Caco-2 (cell line): Measurements from ENCODE around the gene TFEB. TPM values are rescaled to one million over a fixed set of nuclear protein-coding genes. Genes with fewer than 3 reads are reported as not detected.

Experiments used
- BruUV-seq: library from RNA; stranded (reverse); fragments of 400-500 nt; replicated peaks from 2 replicates; lab custom pipeline; 2021; lab: Mats Ljungman, UMichigan
- CTCF ChIA-PET: fragments of 300-600 bp; sonication (Branson Sonifier 250); formaldehyde crosslinking; loops from one replicate; lab custom pipeline; 2022; ENCODE audit warnings: antibody characterized with exemption; lab: Charles Lee
- POLR2A ChIA-PET: fragments of 300-600 bp; sonication (Branson Sonifier 250); formaldehyde crosslinking; loops from one replicate; lab custom pipeline; 2022; ENCODE audit warnings: antibody characterized with exemption; lab: Charles Lee
- DNase-seq, 2 experiments: peaks; one replicate each; pipeline versions ENCODE4 v3.0.0 to v3.0.0-alpha.2; 2020 to 2022
- H3K27me3 ChIP-seq: replicated peaks from 2 replicates; pipeline ENCODE4 v1.6.0; 2011; ENCODE audit warnings: low read length; ENCODE audit not compliant: control insufficient read depth, insufficient read depth
- H3K36me3 ChIP-seq: 2 replicates; pipeline ENCODE4 v1.5.1; 2011; ENCODE audit warnings: low read length; ENCODE audit not compliant: control insufficient read depth, insufficient read depth
- H3K4me1 ChIP-seq: fragments of 250-450 bp; sonication (Bioruptor Pico); 2 replicates; pipeline ENCODE4 v1.5.1; 2020; ENCODE audit warnings: mild to moderate bottlenecking
- H3K4me3 ChIP-seq: 2 replicates; pipeline ENCODE4 v1.5.1; 2011; ENCODE audit warnings: low read depth, mild to moderate bottlenecking, control low read depth, low read length
- H3K9me3 ChIP-seq: fragments of 250-450 bp; sonication (Bioruptor Pico); 2 replicates; pipeline ENCODE4 v1.5.1; 2020; ENCODE audit warnings: mild to moderate bottlenecking, moderate library complexity
- H3K27ac Mint-ChIP-seq: one replicate; pipeline ENCODE4 v1.8.0; 2022; ENCODE audit warnings: mixed read lengths; ENCODE audit not compliant: unreplicated experiment
- H3K27me3 Mint-ChIP-seq: one replicate; pipeline ENCODE4 v1.8.0; 2022; ENCODE audit warnings: mixed read lengths; ENCODE audit not compliant: insufficient read depth, unreplicated experiment
- H3K36me3 Mint-ChIP-seq: one replicate; pipeline ENCODE4 v1.8.0; 2022; ENCODE audit warnings: mild to moderate bottlenecking, mixed read lengths; ENCODE audit not compliant: insufficient read depth, unreplicated experiment
- H3K4me1 Mint-ChIP-seq: one replicate; pipeline ENCODE4 v1.8.0; 2022; ENCODE audit warnings: low read depth, mixed read lengths; ENCODE audit not compliant: unreplicated experiment
- H3K4me3 Mint-ChIP-seq: one replicate; pipeline ENCODE4 v1.8.0; 2022; ENCODE audit warnings: mild to moderate bottlenecking, moderate library complexity, mixed read lengths; ENCODE audit not compliant: unreplicated experiment
- H3K9me3 Mint-ChIP-seq: one replicate; pipeline ENCODE4 v1.8.0; 2022; ENCODE audit warnings: mixed read lengths; ENCODE audit not compliant: unreplicated experiment
- CTCF ChIP-seq, 2 experiments: fragments of 200-600 bp in 1 of 2; IDR thresholded peaks; 1 replicate in 1 of 2; 2 replicates in 1 of 2; pipeline versions ENCODE4 v1.5.1 to v1.8.0; 2011 to 2022; ENCODE audit warnings: antibody characterized with exemption in 1 of 2, control low read depth in 1 of 2, inconsistent platforms in 1 of 2, low read depth in 1 of 2, low read length in 1 of 2, mild to moderate bottlenecking in 1 of 2, moderate library complexity in 1 of 2; ENCODE audit not compliant: insufficient read depth in 1 of 2, severe bottlenecking in 1 of 2, unreplicated experiment in 1 of 2
- intact Hi-C: fragments of 100-400 bp; cut with micrococcal nuclease; formaldehyde crosslinking; loops from one replicate; pipeline ENCODE4 v1.10.0; 2022; ENCODE audit not compliant: unreplicated experiment
- total RNA-seq: library from RNA; stranded (reverse); gene quantifications from 2 replicates; pipeline ENCODE4 v1.2.3, GENCODE V29; 2022

Gene TFEB
- total RNA-seq, 1 experiment from 2014 or later, result 3.8 TPM

DNA sequence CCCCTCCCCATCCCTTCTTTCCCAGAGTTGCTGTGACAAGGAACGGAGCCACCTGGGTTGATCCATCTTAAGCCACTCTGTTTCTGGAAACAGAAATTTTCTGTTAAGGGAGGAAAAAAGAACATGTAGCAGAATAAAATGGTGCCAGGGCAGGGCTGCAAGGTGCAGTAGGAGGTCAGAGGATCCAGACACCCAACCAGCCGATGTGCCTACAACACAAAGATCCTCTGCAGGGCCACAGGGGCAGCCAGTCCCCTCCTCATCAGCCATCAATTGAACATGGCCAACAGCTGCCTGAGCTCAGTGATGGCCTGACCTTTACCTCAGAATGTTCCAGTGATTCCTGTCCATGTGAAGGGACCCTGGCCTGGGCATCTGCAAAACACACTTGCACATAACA is 85.3 kb downstream of the TFEB start:
- Histone ChIP-seq H3K36me3 (no peaks in the 10 kb centered on the region), H3K9me3 (no peaks in the 10 kb centered on the region), H3K27me3 (no peaks in the 10 kb centered on the region), H3K4me1 (peaks cover 11% of the 10 kb centered on the region), H3K4me3 (no peak overlapping the region)
- no peak for TF ChIP-seq CTCF (IDR thresholded peaks at IDR 0.05; ENCODE audit: insufficient read depth in 1 of 2, low read depth in 1 of 2, low read length in 1 of 2, severe bottlenecking in 1 of 2, unreplicated experiment in 1 of 2)
- Mint-ChIP-seq H3K27me3 (no peaks in the 10 kb centered on the region), H3K4me1 (peaks cover 21% of the 10 kb centered on the region), H3K9me3 (no peaks in the 10 kb centered on the region), H3K4me3 (no peak overlapping the region), H3K36me3 (peaks cover 4% of the 10 kb centered on the region), H3K27ac (no peak overlapping the region)
- DNase-seq, result peak in 1 of 2 experiments; percentile 9
- ChIA-PET POLR2A (no interaction called here), CTCF (interaction anchor here (0.8 kb wide), 1 partner anchor 44 kb away, joined by 5 read pairs; no protein-coding TSS in a partner anchor)
- intact Hi-C loops, result loop anchor here (5.0 kb wide), 1 partner anchor 48 kb away; no protein-coding TSS in a partner anchor
- BruUV-seq, result no TSS peak

- H3K9me3 Mint-ChIP-seq, result no peaks in the 10 kb centered on the region
- Histone ChIP-seq H3K9me3 (no peaks in the 10 kb centered on the region), H3K36me3 (no peaks in the 10 kb centered on the region), H3K4me1 (peaks cover 17% of the 10 kb centered on the region), H3K27me3 (no peaks in the 10 kb centered on the region), H3K4me3 (no peak overlapping the region)
- POLR2A ChIA-PET, result no interaction called here
- BruUV-seq, result no TSS peak
- intact Hi-C loops, result no loop called here
- DNase-seq, result peak in 1 of 2 experiments; percentile 34
- no peak overlapping the region for H3K27ac Mint-ChIP-seq
- TF ChIP-seq CTCF (IDR thresholded peaks at IDR 0.05; ENCODE audit: insufficient read depth in 1 of 2, low read depth in 1 of 2, low read length in 1 of 2, severe bottlenecking in 1 of 2, unreplicated experiment in 1 of 2), result no peak
- no peak overlapping the region for H3K4me3 Mint-ChIP-seq
- H3K27me3 Mint-ChIP-seq, result no peaks in the 10 kb centered on the region
- H3K36me3 Mint-ChIP-seq, result peaks cover 4% of the 10 kb centered on the region
- peaks cover 27% of the 10 kb centered on the region for H3K4me1 Mint-ChIP-seq
- CTCF ChIA-PET, result interaction anchor here (0.8 kb wide), 1 partner anchor 43 kb away, joined by 5 read pairs; no protein-coding TSS in a partner anchor
Measured at GRCh38 chr6:41649596-41649995, 85.8 kb downstream of the TFEB start.

DNA sequence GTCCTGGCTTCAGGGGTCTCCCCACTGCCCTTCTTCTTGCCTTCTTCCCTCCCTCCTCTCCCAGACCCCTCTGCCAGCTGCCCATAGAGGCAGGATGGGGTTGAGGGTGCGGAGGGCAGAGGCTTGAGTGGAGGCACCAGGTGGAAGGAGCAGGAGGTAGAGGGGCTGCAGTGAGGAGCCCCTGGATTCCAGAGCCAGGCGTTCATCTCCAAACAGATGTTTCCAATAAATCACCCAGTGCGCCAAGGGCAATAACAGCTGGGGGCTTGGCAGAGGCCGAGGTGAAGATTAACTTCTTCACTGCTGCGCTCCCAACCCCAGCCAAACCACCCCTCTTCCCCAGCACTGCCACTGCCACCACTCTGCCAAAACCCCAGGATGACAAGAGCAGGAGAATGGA is 86.5 kb downstream of the TFEB start:
- no peaks in the 10 kb centered on the region for H3K9me3 Mint-ChIP-seq
- Histone ChIP-seq H3K36me3 (no peaks in the 10 kb centered on the region), H3K4me3 (no peak overlapping the region), H3K4me1 (peaks cover 22% of the 10 kb centered on the region), H3K27me3 (no peaks in the 10 kb centered on the region), H3K9me3 (no peaks in the 10 kb centered on the region)
- POLR2A ChIA-PET, result no interaction called here
- intact Hi-C loops, result no loop called here
- H3K4me3 Mint-ChIP-seq, result no peak overlapping the region
- CTCF ChIA-PET, result no interaction called here
- H3K4me1 Mint-ChIP-seq, result peaks cover 30% of the 10 kb centered on the region
- no peaks in the 10 kb centered on the region for H3K27me3 Mint-ChIP-seq
- H3K36me3 Mint-ChIP-seq, result peaks cover 4% of the 10 kb centered on the region
- no peak overlapping the region for H3K27ac Mint-ChIP-seq
- DNase-seq, result peak in 1 of 2 experiments; percentile 9
- no TSS peak for BruUV-seq
- TF ChIP-seq CTCF (IDR thresholded peaks at IDR 0.05; ENCODE audit: insufficient read depth in 1 of 2, low read depth in 1 of 2, low read length in 1 of 2, severe bottlenecking in 1 of 2, unreplicated experiment in 1 of 2), result no peak
